IPS-NIHi11 (cell line): ENCODE measurements around the gene U2AF1.
"Not testable (repeated sequence)": the region's sequence is repeated elsewhere in the genome, so short reads cannot be mapped to it uniquely, and the experiment has no call there.

Experiments
- DNase-seq: peaks from one replicate; pipeline ENCODE4 v3.0.0; 2012; ENCODE audit warnings: mixed read lengths, low spot score

The U2AF1 gene

GRCh38 chr21:43076643-43077042 lies 30.7 kb downstream of the U2AF1 start:
- DNase-seq = not testable (repeated sequence)

GRCh38 chr21:43076023-43076637 lies 31.2 kb downstream of the U2AF1 start:
- not testable (repeated sequence) for DNase-seq

GRCh38 chr21:43075170-43076022 lies 32.0 kb downstream of the U2AF1 start, which contains the start of gene CBS:
Gene CBS (minus strand): TSS chr21:43075835. CDS start chr21:43072193, 3,642 bp downstream.
- not testable (repeated sequence) for DNase-seq

- DNase-seq = not testable (repeated sequence)
These were observed 32.8 kb downstream of the U2AF1 start for GRCh38 chr21:43074401-43075169.

GRCh38 chr21:43072742-43073141 lies 34.6 kb downstream of the U2AF1 start:
- not testable (repeated sequence) for DNase-seq

GRCh38 chr21:43069682-43070081 lies 37.7 kb downstream of the U2AF1 start:
- DNase-seq = not testable (repeated sequence)

- not testable (repeated sequence) for DNase-seq
These were observed 39.3 kb downstream of the U2AF1 start for GRCh38 chr21:43068065-43068464.

GRCh38 chr21:43066690-43067089 lies 40.7 kb downstream of the U2AF1 start:
- DNase-seq = not testable (repeated sequence)

GRCh38 chr21:43065991-43066390 lies 41.4 kb downstream of the U2AF1 start:
- DNase-seq = not testable (repeated sequence)

- not testable (repeated sequence) for DNase-seq
These were observed 43.0 kb downstream of the U2AF1 start for GRCh38 chr21:43064265-43064917.

GRCh38 chr21:43062955-43063664 lies 44.3 kb downstream of the U2AF1 start:
- not testable (repeated sequence) for DNase-seq

GRCh38 chr21:43053112-43053511 lies 54.3 kb downstream of the U2AF1 start:
- DNase-seq = not testable (repeated sequence)

GRCh38 chr21:43045876-43046821 lies 61.2 kb downstream of the U2AF1 start:
- not testable (repeated sequence) for DNase-seq

- DNase-seq = not testable (repeated sequence)
These were observed 62.0 kb downstream of the U2AF1 start for GRCh38 chr21:43045165-43045875.

GRCh38 chr21:43044547-43044946 lies 62.8 kb downstream of the U2AF1 start:
- DNase-seq = not testable (repeated sequence)

GRCh38 chr21:43043291-43043690 lies 64.1 kb downstream of the U2AF1 start:
- not testable (repeated sequence) for DNase-seq
